Kidney (tissue), 14 donors: ENCODE results near the gene SLC25A11. TPM values are rescaled to one million over a fixed set of nuclear protein-coding genes. Genes with fewer than 3 reads are reported as not detected.

Experiments
- DNase-seq, 5 donors: peaks; one replicate each; pipeline ENCODE4 v3.0.0-alpha.2; 2013 to 2020
- FAIRE-seq: peaks from 2 replicates; lab custom pipeline; 2012; peaks lifted over from hg19 to GRCh38; lab: Jason Lieb, UNC
- H3K27ac ChIP-seq, 2 donors: one replicate each; pipeline ENCODE4 v1.7.0; 2013; ENCODE audit warnings: low read depth in 2 of 2, low read length in 2 of 2, inconsistent platforms in 1 of 2
- H3K27me3 ChIP-seq: one replicate; pipeline ENCODE4 v1.7.1; 2013; ENCODE audit warnings: low read length, inconsistent platforms; ENCODE audit not compliant: control insufficient read depth, insufficient read depth
- H3K36me3 ChIP-seq, 3 donors: one replicate each; pipeline versions ENCODE4 v1.7.0 to v1.7.1; 2013; ENCODE audit warnings: low read length in 3 of 3, control low read depth in 1 of 3, inconsistent platforms in 1 of 3; ENCODE audit not compliant: insufficient read depth in 3 of 3, control insufficient read depth in 2 of 3
- H3K4me1 ChIP-seq, 3 donors: one replicate each; pipeline versions ENCODE4 v1.7.0 to v1.7.1; 2013; ENCODE audit warnings: low read length in 3 of 3, inconsistent platforms in 1 of 3, low read depth in 1 of 3; ENCODE audit not compliant: control insufficient read depth in 2 of 3, insufficient read depth in 2 of 3
- H3K4me3 ChIP-seq, 3 donors: one replicate each; pipeline versions ENCODE4 v1.7.0 to v1.8.1; 2013; ENCODE audit warnings: low read length in 3 of 3, control low read depth in 1 of 3, inconsistent platforms in 1 of 3
- H3K9ac ChIP-seq, 3 donors: one replicate each; pipeline versions ENCODE4 v1.7.0 to v1.7.1; 2013; ENCODE audit warnings: low read length in 3 of 3, control low read depth in 1 of 3, inconsistent platforms in 1 of 3
- H3K9me3 ChIP-seq, 3 donors: one replicate each; pipeline versions ENCODE4 v1.7.0 to v1.7.1; 2013; ENCODE audit warnings: low read length in 3 of 3, control low read depth in 1 of 3, inconsistent platforms in 1 of 3; ENCODE audit not compliant: control insufficient read depth in 2 of 3, insufficient read depth in 1 of 3
- CTCF ChIP-seq: IDR thresholded peaks from 3 replicates; pipeline ENCODE4 v1.5.1; 2012; ENCODE audit warnings: mild to moderate bottlenecking, moderate library complexity, borderline replicate concordance; ENCODE audit not compliant: insufficient read depth; ENCODE audit errors: extremely low read depth
- intact Hi-C: fragments of 100-400 bp; cut with DNase I; formaldehyde crosslinking; loops from one replicate; pipeline ENCODE4 v1.11.1; 2022
- polyA plus RNA-seq: library from polyadenylated mRNA; stranded (reverse); fragments of 350-450 nt; fragmentation: Illumina TruSeq; extraction: RNeasy Lipid Tissue Mini Kit (QIAGEN cat#74804); gene quantifications from one replicate; pipeline ENCODE4 v1.2.3, GENCODE V29; 2014; ENCODE audit warnings: low read depth, low replicate concordance; ENCODE audit not compliant: insufficient read depth
- total RNA-seq: library from RNA; stranded (reverse); fragmentation: NEBNext Ultra II Directional; extraction: Animal tissue kit (Norgen Biotek cat#: 25700); gene quantifications from one replicate; pipeline ENCODE4 v1.2.1, GENCODE V29; 2021
- donor health status: control.
- donor health status: control.
- donor health status: control.
- donor health status: control.
- donor health status: control.
- donor health status: DM: yes; HTN: yes; CAD: no.
- donor health status: Normal renal cell carcinoma (clear cell type).

The SLC25A11 gene
- total and polyA plus RNA-seq, 2 donors from 2014 or later, result 60.0 to 173 TPM

DNA sequence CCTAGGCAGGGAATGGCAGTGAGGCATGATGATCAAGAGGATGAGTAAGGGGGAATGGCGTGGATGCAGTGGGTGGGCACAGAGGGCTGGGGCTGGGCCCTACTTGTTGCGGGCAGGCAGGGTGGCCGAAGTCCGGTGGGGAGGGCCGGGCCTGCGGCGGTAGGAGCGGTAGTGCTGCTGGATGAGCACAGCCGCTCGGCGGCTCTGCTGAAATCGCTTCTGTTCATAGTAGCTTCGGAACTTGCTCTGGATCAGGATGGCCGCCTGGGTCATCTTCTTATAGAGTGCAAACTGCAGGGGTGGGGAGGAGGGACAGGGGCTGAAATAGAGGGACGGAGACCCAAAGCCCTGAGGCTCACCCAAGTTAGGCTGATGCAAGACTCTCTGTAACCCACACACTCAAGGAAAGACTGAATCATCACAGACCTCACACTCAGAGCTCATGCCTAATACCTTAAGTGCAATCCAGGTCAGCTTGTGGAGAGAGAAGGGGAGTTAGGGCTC is 29.3 kb upstream of the SLC25A11 start:
- DNase-seq (peak in 1 of 5 donors; percentile 83), FAIRE-seq (no peak)
- peak overlapping the region; percentile 43 to 87 (median 48) for H3K9ac ChIP-seq
- intact Hi-C loops, result no loop called here
- no peaks in the 10 kb centered on the region for H3K9me3 ChIP-seq
- H3K4me3 ChIP-seq, result peak overlapping the region; percentile 58 to 99 (median 93)
- peaks cover 0 to 12% (median 8%) of the 10 kb centered on the region in 3 donors for H3K36me3 ChIP-seq
- peak overlapping the region; percentile 98 to 99 for H3K27ac ChIP-seq
- no peak for TF ChIP-seq CTCF
- peaks cover 3 to 29% (median 4%) of the 10 kb centered on the region in 3 donors for H3K4me1 ChIP-seq
- H3K27me3 ChIP-seq, result no peaks in the 10 kb centered on the region

- H3K36me3 ChIP-seq, result peaks cover 0 to 10% (median 6%) of the 10 kb centered on the region in 3 donors
- DNase-seq (peak; percentile 63 to 89 (median 78)), FAIRE-seq (no peak)
- no peaks in the 10 kb centered on the region for H3K9me3 ChIP-seq
- peaks cover 3 to 28% (median 4%) of the 10 kb centered on the region in 3 donors for H3K4me1 ChIP-seq
- TF ChIP-seq CTCF, result no peak
- H3K27me3 ChIP-seq, result no peaks in the 10 kb centered on the region
- intact Hi-C loops, result no loop called here
- peak overlapping the region; percentile 60 to 87 (median 61) for H3K9ac ChIP-seq
- peak overlapping the region; percentile 58 to 99 (median 93) for H3K4me3 ChIP-seq
- peak overlapping the region; percentile 98 to 99 for H3K27ac ChIP-seq
Observed at GRCh38 chr17:4968486-4969046, 28.7 kb upstream of the SLC25A11 start.

DNA sequence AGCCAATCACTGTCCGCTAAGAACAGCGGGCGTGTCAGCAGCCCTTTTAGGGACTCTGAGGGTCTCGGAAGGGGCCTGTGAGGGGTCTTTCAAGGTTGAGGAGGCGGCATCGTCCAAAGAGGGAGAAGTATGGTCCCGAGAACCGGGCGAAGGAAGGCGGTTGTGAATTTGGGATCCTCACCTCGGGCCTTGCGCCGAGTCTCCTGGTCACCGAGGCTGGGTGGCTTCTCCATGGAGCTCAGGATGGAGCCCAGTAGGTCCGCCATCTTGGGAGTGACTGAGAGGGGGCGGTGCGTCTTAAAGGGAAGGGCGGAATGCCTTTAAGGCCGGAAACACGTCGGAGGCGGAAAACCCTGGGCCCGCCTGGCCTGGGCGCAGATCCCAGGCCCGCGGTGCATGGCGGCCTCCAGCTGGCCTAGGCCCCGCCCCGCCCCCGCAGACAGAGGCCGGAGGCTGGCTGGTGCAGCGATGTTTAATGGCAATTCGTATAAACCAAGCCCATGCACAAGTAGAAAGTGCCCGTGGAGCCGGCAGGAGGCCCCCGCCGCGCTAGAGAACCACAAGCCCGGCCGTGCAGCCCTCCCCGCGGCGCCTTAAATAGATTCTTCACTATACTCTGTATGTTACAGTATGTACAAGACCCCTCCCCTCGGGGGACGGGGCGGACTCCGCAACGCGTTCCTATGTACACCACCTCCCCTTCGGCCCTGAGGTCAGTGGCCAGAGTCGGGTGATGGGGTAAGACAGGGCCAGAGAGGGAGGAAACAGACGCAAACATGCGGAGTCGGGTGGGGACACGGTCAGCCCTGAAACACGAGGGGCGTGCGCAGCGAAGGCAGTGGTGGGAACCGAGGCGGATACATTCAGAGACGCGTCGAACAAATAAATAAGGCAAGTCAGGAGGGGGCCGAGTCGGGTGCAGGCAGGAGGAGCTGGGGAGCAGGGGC is 28.0 kb upstream of the SLC25A11 start, which contains the start of gene SPAG7:
TSS of gene SPAG7 (minus strand) at position 279 of the 947 bp plus-strand sequence. CDS start at position 266, 13 bp downstream.
- no peak for TF ChIP-seq CTCF
- Histone ChIP-seq H3K4me3 (peak within 1 kb of the TSS; percentile 93 to 99 (median 94)), H3K9ac (peak within 1 kb of the TSS; percentile 75 to 96 (median 95)), H3K4me1 (peaks cover 3 to 28% (median 4%) of the 10 kb centered on the region in 3 donors), H3K9me3 (no peaks in the 10 kb centered on the region), H3K27me3 (no peaks in the 10 kb centered on the region), H3K27ac (peak within 1 kb of the TSS; percentile 98 to 99), H3K36me3 (peaks cover 0 to 4% (median 3%) of the 10 kb centered on the region in 3 donors)
- DNase-seq (peak; percentile 98 to 99 (median 98)), FAIRE-seq (no peak)
- intact Hi-C loops, result no loop called here
